SK-N-DZ (cell line): ENCODE measurements around the gene PGS1.

Experiments used
- DNase-seq: peaks from one replicate; pipeline ENCODE4 v3.0.0-alpha.2; 2015; ENCODE audit warnings: low spot score

Gene PGS1

DNA sequence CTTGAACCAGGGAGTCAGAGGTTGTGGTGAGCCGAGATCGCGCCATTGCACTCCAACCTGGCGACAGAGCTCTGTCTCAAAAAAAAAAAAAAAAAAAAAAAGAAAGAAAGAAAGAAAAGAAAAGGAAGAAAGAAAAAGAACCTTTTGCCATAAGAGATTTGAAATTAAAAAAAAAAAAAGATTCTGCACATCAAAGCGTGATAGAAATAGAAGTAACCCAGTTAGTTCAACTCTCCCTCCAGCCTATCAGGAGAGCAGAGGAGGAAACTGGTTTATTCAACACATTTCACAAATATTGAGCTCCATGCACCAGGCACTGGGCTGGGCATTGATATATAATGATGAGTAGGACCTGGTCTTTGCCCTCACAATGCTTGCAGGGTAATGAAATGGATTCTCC lies 16.2 kb upstream of the PGS1 start:
- no peak for DNase-seq

DNA sequence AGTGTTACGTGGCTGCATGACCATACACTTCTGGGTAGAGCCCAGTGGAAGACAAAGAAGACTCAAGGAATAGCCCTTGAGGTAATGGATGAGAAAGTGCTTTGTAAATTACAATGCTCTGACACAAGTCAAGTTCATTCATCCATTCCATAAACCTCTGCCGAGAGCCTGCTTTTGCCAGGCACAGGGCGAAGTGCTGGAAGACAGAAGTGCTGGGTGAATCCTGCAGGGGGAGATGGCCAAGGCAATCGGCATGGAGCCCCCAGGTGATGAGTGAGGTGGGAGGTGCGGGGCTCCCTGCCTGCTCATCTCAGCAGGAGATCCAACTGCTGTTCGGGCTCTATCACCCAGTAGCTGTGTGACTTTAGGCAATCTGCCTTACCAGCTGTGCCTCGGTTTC lies 15.8 kb upstream of the PGS1 start:
- no peak for DNase-seq

DNA sequence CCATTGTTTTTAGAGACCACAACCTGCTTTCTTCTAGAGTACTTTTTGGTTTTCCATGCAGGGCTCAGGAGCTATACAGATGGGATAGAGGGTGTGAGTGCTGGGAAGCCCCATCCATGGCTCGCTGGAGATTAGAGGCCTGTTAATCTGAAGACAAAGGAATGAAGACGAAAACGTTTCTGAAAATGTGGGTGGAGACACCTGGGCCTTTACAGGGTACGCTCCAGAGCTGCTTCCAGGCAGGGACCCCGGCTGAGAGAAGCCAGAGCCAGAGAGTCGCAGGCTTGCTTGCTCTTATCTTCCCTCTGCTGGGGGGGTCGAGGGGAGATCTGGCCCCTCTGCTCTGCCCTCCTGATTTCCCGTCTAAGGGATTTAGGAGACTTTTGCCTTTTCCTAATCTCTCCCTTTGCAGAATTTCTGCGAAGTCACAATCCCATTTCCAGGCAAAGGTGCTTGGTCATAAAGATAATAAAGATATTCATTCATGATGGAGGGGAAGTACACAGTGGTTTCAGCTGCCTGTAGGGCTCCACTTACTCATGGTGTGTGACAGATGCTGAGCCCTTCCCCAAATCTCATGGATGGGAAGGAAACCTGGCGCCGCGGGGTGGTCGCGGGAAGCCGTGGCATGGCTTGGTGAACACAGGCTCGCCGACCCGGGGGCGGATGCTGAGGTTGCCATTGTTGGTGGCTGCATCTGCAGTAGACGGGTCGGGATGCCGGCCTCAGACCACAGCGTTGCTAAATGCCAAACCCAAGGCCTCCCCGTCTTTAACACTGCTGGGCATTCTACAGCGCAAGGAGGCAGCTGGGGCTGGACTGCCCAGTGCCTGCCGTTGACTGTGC lies 13.8 kb upstream of the PGS1 start:
- no peak for DNase-seq

DNA sequence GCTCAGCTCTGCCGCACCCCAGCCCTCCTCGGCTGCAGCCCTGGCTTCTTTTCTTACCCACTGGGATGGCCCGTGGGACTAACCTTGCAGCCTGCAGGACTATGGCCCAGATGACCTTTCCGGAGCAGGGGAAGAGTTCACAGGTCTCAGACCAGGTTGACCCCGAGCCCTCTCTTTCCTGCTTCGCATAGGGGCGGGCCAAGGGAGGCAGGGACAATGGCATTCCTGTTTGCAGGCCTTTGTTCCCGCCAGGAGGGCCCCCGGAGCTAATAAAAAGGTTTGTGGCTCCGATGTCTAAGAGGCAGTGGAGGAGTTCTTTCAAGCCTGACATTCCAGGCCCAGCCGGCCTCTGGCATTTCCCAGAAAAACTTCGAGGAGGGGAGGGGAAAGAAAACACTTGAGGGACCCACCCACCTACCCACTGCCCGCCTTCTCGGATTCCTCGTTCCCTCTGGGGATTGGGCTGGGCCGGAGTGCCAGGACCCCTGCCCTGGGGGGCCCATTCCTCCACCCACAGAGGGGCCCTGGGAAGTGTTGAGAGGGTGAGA lies 12.8 kb upstream of the PGS1 start:
- DNase-seq, result no peak

DNA sequence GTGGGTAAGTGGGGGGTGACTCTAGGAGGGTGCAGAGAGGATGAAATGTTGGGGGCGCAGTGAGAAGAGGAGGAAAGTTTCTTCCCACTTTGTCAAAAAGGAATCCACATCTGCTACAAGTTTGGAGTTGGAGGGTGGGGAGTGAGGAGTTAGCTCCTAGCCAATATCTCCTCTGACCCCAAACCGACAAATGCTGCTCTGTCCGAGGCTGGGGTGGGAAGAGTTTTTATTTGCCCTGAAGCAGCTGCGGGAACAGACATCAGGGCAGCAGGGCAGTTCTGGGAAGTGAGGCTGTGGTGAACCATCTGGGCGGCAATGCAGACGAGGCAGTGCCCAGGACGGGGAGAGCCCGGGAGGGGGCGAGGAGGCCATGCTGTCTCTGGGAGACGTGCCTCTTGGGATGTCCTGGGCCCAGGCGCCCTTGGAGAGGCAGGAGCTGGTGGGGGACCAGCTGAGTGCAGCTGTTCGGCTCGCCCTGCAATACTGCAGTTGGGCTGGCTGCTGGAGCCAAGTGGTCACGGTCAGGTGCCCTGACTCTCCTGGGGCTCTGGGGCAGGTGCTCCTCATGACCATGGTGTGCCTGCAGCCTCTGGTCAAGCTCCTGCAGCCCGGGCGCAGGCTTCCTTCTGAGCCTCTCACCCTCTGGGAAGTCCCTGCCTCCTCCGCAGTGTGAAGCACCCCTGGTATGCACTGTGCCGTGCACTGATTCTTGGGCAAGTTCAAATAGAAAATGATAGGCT lies 12.2 kb upstream of the PGS1 start:
- no peak for DNase-seq

DNA sequence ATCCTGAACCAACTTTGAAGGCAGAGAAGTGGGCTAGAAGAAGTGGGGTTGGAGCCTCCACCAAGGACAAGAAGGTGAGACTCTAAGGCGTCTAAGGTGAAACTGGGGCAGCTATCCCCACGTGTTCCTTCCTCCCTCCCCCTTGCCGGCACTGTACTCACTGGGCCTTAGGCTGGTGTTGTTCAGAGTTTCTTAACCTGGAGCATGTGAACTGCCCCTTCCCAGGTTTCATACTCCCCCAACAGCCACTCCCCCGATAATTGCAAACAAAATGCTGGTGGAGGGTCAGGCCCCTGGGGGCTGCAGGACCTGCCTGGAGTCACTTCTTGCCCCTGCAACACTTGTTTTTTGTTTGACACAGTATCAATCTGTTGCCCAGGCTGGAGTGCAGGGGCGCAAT lies 11.3 kb upstream of the PGS1 start:
- no peak for DNase-seq

DNA sequence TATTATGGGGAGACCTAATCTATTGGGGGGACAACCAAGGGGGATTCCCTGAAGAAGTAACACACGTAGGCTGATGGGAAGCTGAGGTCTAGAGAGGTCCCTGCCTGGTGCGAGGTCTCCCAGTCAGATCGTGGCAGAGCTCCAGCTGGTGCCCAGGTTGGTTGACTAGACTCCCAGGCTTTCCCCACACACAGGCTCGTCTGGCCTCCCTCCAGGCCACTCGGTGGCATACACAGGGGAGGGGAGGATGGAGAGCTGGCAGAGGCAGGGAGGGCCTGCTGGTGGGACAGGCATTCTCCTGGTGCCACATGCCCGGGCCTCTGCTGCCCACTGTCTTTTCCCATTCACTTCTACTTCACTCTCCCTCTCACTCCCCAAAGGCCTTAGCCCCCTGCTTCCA lies 10.1 kb upstream of the PGS1 start:
- DNase-seq, result no peak

DNA sequence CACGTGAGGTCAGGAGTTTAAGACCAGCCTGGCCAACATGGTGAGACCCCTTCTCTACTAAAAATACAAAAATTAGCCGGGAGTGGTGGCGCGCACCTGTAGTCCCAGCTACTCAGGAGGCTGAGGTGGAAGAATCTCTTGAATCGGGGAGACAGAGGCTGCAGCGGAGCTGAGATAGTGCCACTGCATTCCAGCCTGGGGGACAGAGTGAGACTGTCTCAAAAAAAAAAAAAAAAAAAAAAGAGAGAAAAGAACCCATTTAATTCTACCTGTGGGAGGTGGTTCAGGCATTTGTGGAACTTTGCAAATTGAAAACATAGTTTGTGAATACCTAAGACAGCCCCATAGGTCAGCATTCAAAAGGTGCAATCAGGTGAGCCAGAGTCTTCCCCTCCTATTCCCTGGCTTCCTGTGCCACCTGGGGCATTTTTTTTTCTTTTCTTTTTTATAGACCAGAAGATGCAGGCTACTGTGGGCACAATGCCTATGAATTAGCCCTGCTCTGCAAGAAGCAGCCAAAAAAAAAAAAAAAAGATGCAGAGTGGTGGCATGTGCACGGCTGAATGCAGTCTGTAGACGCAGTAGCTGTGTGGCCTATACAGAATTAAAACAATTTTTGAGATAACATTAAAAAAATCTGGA lies 9.5 kb upstream of the PGS1 start:
- DNase-seq, result no peak

DNA sequence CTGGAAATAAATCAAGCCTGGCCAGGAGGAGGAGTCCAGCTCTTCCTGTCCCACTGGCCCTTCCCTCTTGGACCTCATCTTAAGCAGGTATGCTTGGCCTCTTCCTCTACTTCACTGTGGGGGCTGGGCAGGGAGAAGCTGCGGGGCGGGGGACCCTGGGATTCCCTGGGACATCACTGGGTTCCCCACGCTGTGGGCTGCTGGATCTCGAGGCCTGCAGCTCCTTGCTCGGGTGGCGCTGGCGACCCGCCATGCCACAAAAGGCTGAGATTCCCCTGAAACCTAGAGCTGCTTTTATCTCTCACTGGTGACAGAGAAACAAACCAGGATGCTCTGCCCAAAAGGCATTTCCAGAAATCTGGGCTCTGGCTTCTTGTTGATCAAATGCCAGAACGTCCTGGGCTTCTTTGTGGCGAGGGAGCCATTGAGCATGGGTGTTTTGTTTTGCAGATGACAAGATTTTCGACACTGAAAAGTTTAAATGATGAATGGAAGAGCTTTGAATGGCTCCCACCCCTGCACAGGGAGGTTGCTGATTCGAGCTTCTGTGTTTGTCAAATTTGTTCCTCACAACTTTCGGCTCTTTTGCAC lies 8.6 kb upstream of the PGS1 start:
- no peak for DNase-seq

DNA sequence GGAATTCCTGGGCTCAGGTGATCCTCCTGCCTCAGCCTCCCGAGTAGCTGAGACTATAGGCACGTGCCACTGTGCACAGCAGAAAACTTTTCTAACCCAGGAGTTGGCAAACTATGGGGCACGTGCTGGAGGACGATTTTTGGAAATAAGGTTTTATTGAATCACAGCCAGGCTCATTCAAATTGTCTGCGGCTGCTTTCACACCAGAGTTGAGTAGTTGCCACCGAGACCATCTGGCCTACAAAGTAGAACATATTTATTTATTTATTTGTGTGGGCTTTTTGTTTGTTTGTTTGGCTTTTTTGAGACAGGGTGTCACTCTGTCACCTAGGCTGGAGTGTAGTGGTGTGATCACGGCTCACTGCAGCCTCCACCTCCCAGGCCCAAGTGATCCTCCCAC lies 7.4 kb upstream of the PGS1 start:
- DNase-seq, result no peak

DNA sequence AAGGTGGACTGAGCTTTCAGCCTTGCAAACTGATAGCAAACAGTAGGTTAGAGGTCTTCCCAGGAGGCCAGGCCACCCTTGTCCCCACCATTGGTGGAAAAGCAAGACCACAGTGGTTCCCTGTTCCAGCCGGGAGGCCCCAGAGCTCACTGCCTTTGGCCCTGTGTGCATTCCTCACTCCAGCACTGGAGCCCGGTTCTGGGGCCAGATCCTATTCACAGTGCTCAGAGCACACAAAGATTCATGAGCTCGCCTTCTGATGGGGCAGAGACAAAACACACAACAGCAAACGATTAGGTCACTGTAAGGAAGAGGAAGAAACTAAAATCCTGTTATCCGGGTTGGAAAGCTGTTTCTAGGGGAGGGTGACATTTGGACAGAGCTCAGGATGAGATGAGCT lies 5.6 kb upstream of the PGS1 start:
- DNase-seq, result no peak

DNA sequence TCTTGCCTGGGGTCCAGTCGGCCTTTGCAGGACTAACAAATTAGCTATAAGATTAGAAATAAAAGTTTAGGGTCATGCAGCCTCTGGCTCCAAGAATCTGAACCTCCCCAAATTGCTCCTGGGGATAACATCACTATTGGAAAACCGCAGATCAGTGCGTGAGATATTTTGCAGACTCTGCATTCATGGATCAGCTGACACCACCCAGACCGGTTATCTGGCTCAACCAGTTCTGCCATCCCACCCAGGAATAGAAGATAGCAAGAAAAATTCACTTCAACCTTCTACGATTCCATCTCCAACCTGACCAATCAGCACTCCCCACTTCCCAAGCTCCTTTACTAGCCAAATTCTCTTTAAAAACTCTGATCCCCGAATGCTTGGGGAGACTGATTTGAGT lies 4.3 kb upstream of the PGS1 start:
- no peak for DNase-seq

DNA sequence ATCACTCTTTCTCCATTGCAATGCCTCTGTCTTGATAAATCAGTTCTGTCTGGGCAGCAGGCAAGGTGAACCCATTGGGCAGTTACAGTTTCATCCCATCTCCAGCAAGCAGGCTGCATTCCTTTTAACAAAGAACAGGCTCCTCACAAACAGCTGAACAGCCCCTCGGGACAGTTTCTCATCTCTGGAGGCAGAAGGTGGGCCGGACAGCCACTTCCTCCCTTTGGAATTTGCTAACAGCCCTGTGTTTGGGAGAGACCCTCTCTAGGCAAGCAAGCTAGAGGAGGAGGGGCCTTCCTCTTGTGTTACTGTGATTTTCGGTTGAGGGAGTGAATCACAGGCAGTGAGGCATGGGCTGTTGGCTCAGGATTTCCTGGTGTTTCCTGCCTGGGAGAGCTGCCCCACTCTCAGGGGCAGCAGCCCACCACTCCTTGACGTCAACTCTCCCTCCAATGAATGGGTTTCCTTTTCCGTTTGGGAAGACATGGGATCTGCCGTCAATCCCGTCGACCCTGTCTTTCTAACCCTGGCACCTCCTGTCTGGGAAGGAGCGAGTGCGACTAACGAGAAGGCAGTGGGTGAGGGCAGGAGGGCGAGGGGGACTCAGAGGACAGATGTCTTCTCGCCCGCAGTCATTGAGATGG lies 3.7 kb upstream of the PGS1 start:
- DNase-seq, result no peak

DNA sequence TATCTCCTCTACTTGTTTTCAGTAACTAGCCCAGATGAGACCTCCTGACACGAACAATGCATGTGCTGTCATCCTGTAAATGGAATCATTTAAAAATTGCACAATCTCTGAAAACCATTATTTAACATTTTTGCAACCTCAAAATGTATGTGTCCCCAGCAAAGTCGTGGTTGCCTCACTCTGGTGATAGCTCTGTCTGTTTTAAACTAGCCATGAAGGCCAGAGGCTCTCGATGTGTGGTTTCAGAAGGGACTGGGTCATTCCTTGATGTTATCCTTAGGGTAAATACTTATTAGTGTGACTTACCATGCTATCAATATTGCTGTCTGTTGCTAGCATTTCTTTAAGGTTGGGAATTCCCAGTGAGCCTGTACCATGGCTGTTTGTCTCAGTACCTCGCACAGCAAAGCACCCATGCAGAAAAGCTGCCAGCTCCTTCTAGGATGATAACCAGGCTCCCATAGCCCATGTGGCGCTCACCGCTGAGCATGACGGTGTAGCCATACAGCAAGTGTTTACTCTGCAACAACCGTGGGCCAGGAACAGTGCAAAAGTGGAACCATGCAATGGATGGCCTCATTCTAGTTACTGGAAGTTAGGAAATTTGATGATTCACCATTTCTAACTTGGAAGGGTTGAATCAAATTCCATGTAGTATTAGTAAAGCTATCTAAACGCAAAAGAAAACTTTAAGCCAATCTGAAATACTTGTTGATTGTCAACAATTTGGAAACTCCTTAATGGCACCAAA lies 2.9 kb upstream of the PGS1 start:
- no peak for DNase-seq

DNA sequence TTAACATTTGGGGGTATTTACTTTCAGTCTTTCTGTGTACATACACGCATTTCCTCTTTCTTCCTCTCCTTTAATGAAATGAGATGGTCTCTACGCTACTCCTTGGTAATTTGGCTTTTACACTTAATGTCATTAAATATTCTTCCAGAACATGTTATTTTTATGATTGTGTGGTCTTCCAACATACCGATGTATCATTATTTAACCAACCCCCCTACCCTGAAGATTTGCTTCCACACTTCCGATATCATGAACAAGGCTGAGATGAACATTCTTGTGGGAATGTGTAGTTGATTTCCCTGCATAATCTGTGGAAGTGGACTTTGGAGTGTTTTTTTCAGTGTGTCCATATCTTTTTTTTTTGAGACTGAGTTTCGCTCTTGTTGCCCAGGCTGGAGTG lies 2.3 kb upstream of the PGS1 start:
- DNase-seq, result no peak

DNA sequence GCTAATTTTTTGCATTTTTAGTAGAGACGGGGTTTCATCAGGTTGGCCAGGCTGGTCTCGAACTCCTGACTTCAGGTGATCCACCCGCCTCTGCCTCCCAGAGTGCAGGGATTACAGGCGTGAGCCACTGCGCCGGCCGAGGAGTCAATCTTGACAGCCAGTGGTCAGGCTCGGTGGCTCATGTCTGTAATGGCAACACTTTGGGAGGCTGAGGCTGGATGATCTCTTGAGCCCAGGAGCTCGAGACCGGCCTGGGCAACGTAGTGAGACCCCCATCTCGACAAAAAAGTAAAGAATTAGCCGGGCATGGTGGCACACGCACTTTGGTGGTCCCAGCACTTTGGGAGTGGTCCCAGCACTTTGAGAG lies 608 bp upstream of the PGS1 start:
- no peak for DNase-seq

DNA sequence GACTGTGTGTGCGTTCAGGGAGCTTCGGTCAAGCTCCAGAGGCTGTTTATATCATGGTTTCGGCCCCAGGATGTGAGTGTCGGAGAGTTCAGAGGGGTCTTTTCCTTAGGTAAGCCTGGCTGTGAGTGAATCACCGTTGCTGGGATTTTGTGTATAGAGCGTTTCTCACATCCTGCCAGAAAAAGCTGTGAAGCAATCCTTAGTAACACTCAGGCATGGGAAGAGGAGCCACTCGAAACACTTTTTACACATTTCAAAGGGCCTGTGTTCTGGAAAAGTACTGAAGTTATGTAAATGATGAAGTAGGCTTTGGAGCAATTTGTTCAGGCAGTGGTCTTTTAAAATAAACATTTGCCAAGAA lies 662 bp downstream of the PGS1 start:
- no peak for DNase-seq

DNA sequence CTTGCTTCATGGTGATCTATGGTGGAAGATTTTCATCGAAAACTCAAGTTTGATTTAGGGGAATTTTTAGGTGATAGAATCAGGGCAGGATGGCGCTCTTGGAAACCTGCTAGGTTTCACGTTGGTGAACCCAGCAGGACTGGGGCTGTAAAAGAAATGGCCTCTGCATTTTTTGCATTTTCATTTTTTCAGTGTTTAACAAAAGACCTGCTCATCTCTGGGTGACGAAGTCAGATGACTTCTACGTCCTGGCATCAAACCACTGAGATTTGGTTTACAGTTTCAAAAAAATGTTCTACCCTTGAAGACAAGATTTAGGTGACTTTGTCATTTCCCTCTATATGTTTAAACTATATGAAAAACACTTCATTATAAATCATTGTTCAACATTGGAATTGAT lies 1.9 kb downstream of the PGS1 start:
- no peak for DNase-seq

DNA sequence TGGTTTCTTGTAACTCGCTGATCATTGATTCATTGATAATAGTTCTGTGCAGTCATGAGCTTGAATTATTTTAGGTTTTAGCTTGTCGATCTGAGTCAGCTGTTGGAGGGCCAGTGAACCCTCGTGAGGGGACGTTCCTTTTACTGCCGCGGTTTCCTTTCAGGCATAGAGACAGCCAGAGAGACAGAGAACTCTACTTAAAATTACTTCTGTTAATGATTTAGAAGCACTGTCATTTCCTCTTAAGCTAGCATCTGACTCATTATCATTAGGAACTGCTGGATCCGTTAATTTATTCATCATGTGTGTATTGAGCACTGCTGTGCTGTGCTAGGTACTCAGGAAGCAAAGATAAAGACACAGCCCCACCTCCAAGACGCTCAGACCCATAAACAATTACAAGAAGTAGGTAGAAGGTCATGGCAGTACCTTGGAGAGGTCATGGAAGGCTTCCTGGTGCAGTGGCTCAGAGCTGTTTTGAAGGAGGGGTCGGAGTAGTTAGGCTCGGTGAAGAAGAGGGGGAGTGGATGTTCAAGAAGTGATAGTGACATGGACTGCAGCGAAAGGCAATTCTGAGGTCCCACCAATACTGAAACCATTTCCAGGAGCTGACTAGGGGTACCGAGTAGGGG lies 3.3 kb downstream of the PGS1 start:
- DNase-seq, result no peak

DNA sequence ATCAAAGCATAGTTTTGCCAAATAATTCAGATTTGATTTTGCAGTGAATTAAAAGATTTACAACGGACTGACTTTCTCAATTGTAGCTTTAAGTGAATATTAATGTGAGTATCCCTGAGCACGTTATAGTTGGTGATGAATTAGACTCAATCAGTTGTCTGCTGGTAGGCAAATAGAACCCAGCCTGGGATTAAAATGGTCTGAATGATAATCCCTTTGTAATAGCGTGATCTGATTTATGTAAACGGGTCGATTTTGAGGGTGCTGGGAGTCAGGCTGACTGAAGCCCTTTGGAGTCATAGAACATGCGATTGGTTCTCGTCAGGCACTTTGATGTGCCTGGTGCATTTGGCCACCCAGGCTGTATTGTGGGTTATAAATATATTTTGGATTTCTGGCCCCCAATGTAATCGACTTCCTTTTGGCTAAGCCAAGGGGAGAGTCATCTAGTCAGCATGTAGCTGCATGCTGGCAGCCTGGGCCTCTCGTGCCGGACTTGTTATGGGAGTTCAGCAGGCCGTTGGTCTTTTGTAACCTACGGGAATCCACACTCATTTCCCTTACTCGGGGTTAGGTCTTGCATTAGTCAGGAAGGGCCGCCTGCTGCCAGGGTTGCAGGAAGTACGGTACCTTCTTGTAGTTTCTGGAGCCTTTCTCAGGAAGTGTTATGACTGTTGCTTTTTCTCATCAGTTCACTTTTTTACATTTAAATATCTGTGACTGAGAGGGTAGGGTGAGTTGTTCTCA lies 5.4 kb downstream of the PGS1 start:
- DNase-seq, result no peak
